K562 (cell line): Measurements from ENCODE around the gene DNM1. TPM values are rescaled to one million over a fixed set of nuclear protein-coding genes. Genes with fewer than 3 reads are reported as not detected.

Experiments
- AFF1 ChIP-seq, 2 experiments: fragments of 450-650 bp; IDR thresholded peaks; 2 replicates each; pipeline ENCODE4 v1.6.1; 2018; ENCODE audit warnings: mild to moderate bottlenecking in 2 of 2, low read depth in 1 of 2; ENCODE audit not compliant: partially characterized antibody in 2 of 2
- ARID4B ChIP-seq: sonication (generic); formaldehyde crosslinking; IDR thresholded peaks from 2 replicates; pipeline ENCODE4 v1.8.0; 2022; ENCODE audit warnings: mild to moderate bottlenecking, missing genetic modification reagents
- BRD4 ChIP-seq: fragments of 200-600 bp; sonication (generic); IDR thresholded peaks from 2 replicates; pipeline ENCODE4 v1.6.1; 2017; ENCODE audit warnings: inconsistent platforms
- CEBPG ChIP-seq, 3 experiments: fragments of 200-800 bp in 1 of 3; sonication (Bioruptor generic) in 1 of 3; sonication (generic) in 1 of 3; formaldehyde crosslinking in 1 of 3; IDR thresholded peaks in 2 of 3; conservative IDR thresholded peaks in 1 of 3; 2 replicates each; pipeline versions ENCODE4 v1.6.1 to v1.8.0; 2016 to 2022; ENCODE audit warnings: missing compliant biosample characterization in 2 of 3, missing genetic modification characterization in 2 of 3, mild to moderate bottlenecking in 1 of 3, missing genetic modification reagents in 1 of 3
- ELK3 ChIP-seq: fragments of 450-650 bp; formaldehyde crosslinking; IDR thresholded peaks from 2 replicates; pipeline ENCODE4 v1.4.0; 2020; ENCODE audit warnings: mild to moderate bottlenecking
- GMEB1 ChIP-seq: fragments of 250-450 bp; sonication (Bioruptor Pico); IDR thresholded peaks from 2 replicates; pipeline ENCODE4 v1.4.0; 2020; ENCODE audit warnings: mild to moderate bottlenecking
- HNRNPH1 ChIP-seq: fragments of 200-400 bp; formaldehyde crosslinking; optimal IDR thresholded peaks from 2 replicates; pipeline ENCODE3; 2017; ENCODE audit warnings: low read depth, mild to moderate bottlenecking, low read length, moderate library complexity
- HNRNPK ChIP-seq: fragments of 200-400 bp; formaldehyde crosslinking; IDR thresholded peaks from one replicate; pipeline ENCODE4 v1.6.1; 2018; ENCODE audit warnings: mild to moderate bottlenecking, low read depth, low read length; ENCODE audit not compliant: poor library complexity, severe bottlenecking
- MTA2 ChIP-seq: fragments of 450-650 bp; IDR thresholded peaks from 2 replicates; pipeline ENCODE4 v1.6.1; 2016; ENCODE audit warnings: low read depth
- POLR2B ChIP-seq: fragments of 450-650 bp; IDR thresholded peaks from 2 replicates; pipeline ENCODE4 v1.6.1; 2018; ENCODE audit warnings: low read depth; ENCODE audit not compliant: partially characterized antibody
- SAFB2 ChIP-seq: fragments of 200-400 bp; formaldehyde crosslinking; IDR thresholded peaks from 2 replicates; pipeline ENCODE4 v1.6.1; 2018; ENCODE audit warnings: borderline replicate concordance, low read length, low read depth, moderate library complexity; ENCODE audit not compliant: severe bottlenecking
- SRSF1 ChIP-seq: fragments of 200-400 bp; formaldehyde crosslinking; IDR thresholded peaks from 2 replicates; pipeline ENCODE4 v1.6.1; 2017; ENCODE audit warnings: mild to moderate bottlenecking, low read depth, low read length, moderate library complexity
- TAL1 ChIP-seq: fragments of 450-650 bp; IDR thresholded peaks from 2 replicates; pipeline ENCODE4 v1.6.1; 2016; ENCODE audit warnings: mild to moderate bottlenecking
- YBX1 ChIP-seq: fragments of 450-650 bp; IDR thresholded peaks from 2 replicates; pipeline ENCODE4 v1.7.1; 2016; ENCODE audit warnings: mild to moderate bottlenecking
- ZNF253 ChIP-seq: fragments of 250-450 bp; sonication (Bioruptor Pico); conservative IDR thresholded peaks from 2 replicates; pipeline ENCODE4 v1.6.1; 2021; ENCODE audit warnings: mild to moderate bottlenecking
- ZNF316 ChIP-seq: fragments of 450-650 bp; IDR thresholded peaks from 2 replicates; pipeline ENCODE4 v1.6.1; 2016
- ZNF324 ChIP-seq: fragments of 250-450 bp; sonication (Bioruptor Pico); IDR thresholded peaks from 2 replicates; pipeline ENCODE4 v1.4.0; 2020; ENCODE audit warnings: mild to moderate bottlenecking
- ZNF586 ChIP-seq: fragments of 450-650 bp; formaldehyde crosslinking; conservative IDR thresholded peaks from 2 replicates; pipeline ENCODE4 v1.4.0; 2020; ENCODE audit warnings: mild to moderate bottlenecking, moderate library complexity
- polyA plus RNA-seq, 8 experiments: library from polyadenylated mRNA; depleted of rRNA in 4 of 8; stranded (reverse) in 5 of 8; unstranded in 3 of 8; fragments of >200 nt; fragmentation: Nextera tagmentation in 2 of 8; fragmentation: Illumina TruSeq in 1 of 8; extraction: Ambion mirVana in 2 of 8; extraction: Trizol in 1 of 8; gene quantifications; 2 replicates each; pipeline versions ENCODE4 v1.2.1 to v1.2.3, GENCODE V29; 2011 to 2014; ENCODE audit warnings: inconsistent platforms in 1 of 8, missing spikeins in 1 of 8
- total RNA-seq, 7 experiments: library from RNA; depleted of rRNA in 6 of 7; stranded (reverse); fragments of >200 nt in 6 of 7; fragmentation: Illumina TruSeq in 2 of 7; extraction: Trizol in 2 of 7; gene quantifications; 2 replicates each; pipeline versions ENCODE4 v1.2.1 to v1.2.3, GENCODE V29; 2011 to 2021; ENCODE audit warnings: low replicate concordance in 1 of 7

The DNM1 gene
- total and polyA plus RNA-seq, 9 of the 15 experiments (the other 6 are each of a cell fraction or from before 2014, with no cell fraction given): 0.39 to 23.1 (median 9.1) TPM

GRCh38 chr9:128159522-128159783 is 43.7 kb upstream of the DNM1 start (continued):
- TF ChIP-seq SAFB2: no peak
- no peak for TF ChIP-seq CEBPG (CRISPR knock-in tag; IDR thresholded peaks at IDR 0.05)
- TF ChIP-seq CEBPG (tag; conservative IDR thresholded peaks at IDR 0.05 in 1 of 2, IDR thresholded peaks at IDR 0.05 in 1 of 2): no peak
- 0 out of 2 replicates have a peak, but pooled peaks have one; percentile 11 for TF ChIP-seq ZNF324 (CRISPR knock-in tag)
- no peak for TF ChIP-seq YBX1
- TF ChIP-seq ARID4B: no peak
- peak in 1 of 2 experiments; percentile 53 for TF ChIP-seq AFF1 (IDR thresholded peaks at IDR 0.05; ENCODE audit: low read depth in 1 of 2, partially characterized antibody in 2 of 2)
- TF ChIP-seq SRSF1: no peak
- TF ChIP-seq BRD4: no peak; the same call in 1 of the 2 replicates
- TF ChIP-seq HNRNPH1: no peak
- TF ChIP-seq ZNF253 (CRISPR knock-in tag): no peak
- TF ChIP-seq MTA2: no peak
- no peak for TF ChIP-seq ZNF316
- TF ChIP-seq ELK3: no peak
- no peak for TF ChIP-seq HNRNPK
- TF ChIP-seq GMEB1: no peak
- no peak for TF ChIP-seq TAL1
- no peak for TF ChIP-seq POLR2B
- 0 out of 2 replicates have a peak, but pooled peaks have one; percentile 3 for TF ChIP-seq ZNF586 (CRISPR knock-in tag)
